CD4-positive, alpha-beta memory T cell (primary cell): ENCODE data around the gene CASP3. TPM values are rescaled to one million over a fixed set of nuclear protein-coding genes. Genes with fewer than 3 reads are reported as not detected.

Experiments
- CTCF ChIA-PET: fragments of 350-600 bp; sonication (Branson Sonifier 250); formaldehyde crosslinking; loops from one replicate; lab custom pipeline; 2021; ENCODE audit warnings: inconsistent platforms; ENCODE audit not compliant: partially characterized antibody; lab: Charles Lee
- POLR2A ChIA-PET: fragments of 350-600 bp; sonication (Branson Sonifier 250); formaldehyde crosslinking; loops from one replicate; lab custom pipeline; 2021; ENCODE audit not compliant: partially characterized antibody; lab: Charles Lee
- DNase-seq, 5 donors: peaks; one replicate each; pipeline versions ENCODE4 v3.0.0 to v3.0.0-alpha.2; 2020 to 2022; ENCODE audit warnings: mixed read lengths in 1 of 5
- H3K27ac ChIP-seq: one replicate; pipeline ENCODE4 v1.7.0; 2013; ENCODE audit warnings: low read depth, low read length
- H3K27me3 ChIP-seq: 2 replicates; pipeline ENCODE4 v1.7.0; 2013; ENCODE audit warnings: mild to moderate bottlenecking, low read length, moderate library complexity; ENCODE audit not compliant: insufficient read depth
- H3K36me3 ChIP-seq: 2 replicates; pipeline ENCODE4 v1.7.0; 2013; ENCODE audit warnings: mild to moderate bottlenecking, low read length, moderate library complexity; ENCODE audit not compliant: insufficient read depth
- H3K4me1 ChIP-seq: 2 replicates; pipeline ENCODE4 v1.7.0; 2013; ENCODE audit warnings: mild to moderate bottlenecking, low read length, moderate library complexity; ENCODE audit not compliant: insufficient read depth
- H3K4me3 ChIP-seq, 2 donors: one replicate each; pipeline ENCODE4 v1.7.0; 2013; ENCODE audit warnings: low read length in 2 of 2, mild to moderate bottlenecking in 1 of 2
- H3K9me3 ChIP-seq, 2 donors: one replicate each; pipeline ENCODE4 v1.7.0; 2013; ENCODE audit warnings: low read length in 2 of 2, control low read depth in 1 of 2; ENCODE audit not compliant: control insufficient read depth in 1 of 2
- H3K27ac Mint-ChIP-seq, 7 donors: one replicate each; pipeline ENCODE4 v1.8.0; 2020 to 2021; ENCODE audit warnings: mixed read lengths in 7 of 7, mild to moderate bottlenecking in 6 of 7, inconsistent platforms in 3 of 7, moderate library complexity in 3 of 7
- H3K27me3 Mint-ChIP-seq, 2 donors: one replicate each; pipeline ENCODE4 v1.8.0; 2020 to 2021; ENCODE audit warnings: mixed read lengths in 2 of 2
- H3K36me3 Mint-ChIP-seq, 2 donors: one replicate each; pipeline ENCODE4 v1.8.0; 2020 to 2021; ENCODE audit warnings: mixed read lengths in 2 of 2, inconsistent platforms in 1 of 2, mild to moderate bottlenecking in 1 of 2
- H3K4me1 Mint-ChIP-seq, 4 donors: one replicate each; pipeline ENCODE4 v1.8.0; 2020 to 2021; ENCODE audit warnings: mixed read lengths in 4 of 4, mild to moderate bottlenecking in 1 of 4
- H3K4me3 Mint-ChIP-seq, 8 donors: one replicate each; pipeline ENCODE4 v1.8.0; 2020 to 2021; ENCODE audit warnings: mixed read lengths in 8 of 8, mild to moderate bottlenecking in 7 of 8, moderate library complexity in 6 of 8, inconsistent platforms in 3 of 8
- H3K9me3 Mint-ChIP-seq, 8 donors: one replicate each; pipeline ENCODE4 v1.8.0; 2020 to 2021; ENCODE audit warnings: mixed read lengths in 8 of 8, mild to moderate bottlenecking in 5 of 8, inconsistent platforms in 3 of 8, moderate library complexity in 1 of 8
- intact Hi-C: fragments of 100-400 bp; cut with micrococcal nuclease; formaldehyde crosslinking; loops from one replicate; pipeline ENCODE4 v1.15.1; 2023
- polyA plus RNA-seq, 2 donors: library from polyadenylated mRNA; unstranded; fragments of 300-500 nt; fragmentation: Illumina TruSeq; gene quantifications; one replicate each; pipeline ENCODE4 v1.2.3, GENCODE V29; 2021
- total RNA-seq, 2 experiments: library from RNA; stranded (reverse); gene quantifications; one replicate each; pipeline ENCODE4 v1.2.3, GENCODE V29; 2021

The CASP3 gene
- total and polyA plus RNA-seq, 4 experiments from 2014 or later: 4.1 to 24.9 (median 12.6) TPM

DNA sequence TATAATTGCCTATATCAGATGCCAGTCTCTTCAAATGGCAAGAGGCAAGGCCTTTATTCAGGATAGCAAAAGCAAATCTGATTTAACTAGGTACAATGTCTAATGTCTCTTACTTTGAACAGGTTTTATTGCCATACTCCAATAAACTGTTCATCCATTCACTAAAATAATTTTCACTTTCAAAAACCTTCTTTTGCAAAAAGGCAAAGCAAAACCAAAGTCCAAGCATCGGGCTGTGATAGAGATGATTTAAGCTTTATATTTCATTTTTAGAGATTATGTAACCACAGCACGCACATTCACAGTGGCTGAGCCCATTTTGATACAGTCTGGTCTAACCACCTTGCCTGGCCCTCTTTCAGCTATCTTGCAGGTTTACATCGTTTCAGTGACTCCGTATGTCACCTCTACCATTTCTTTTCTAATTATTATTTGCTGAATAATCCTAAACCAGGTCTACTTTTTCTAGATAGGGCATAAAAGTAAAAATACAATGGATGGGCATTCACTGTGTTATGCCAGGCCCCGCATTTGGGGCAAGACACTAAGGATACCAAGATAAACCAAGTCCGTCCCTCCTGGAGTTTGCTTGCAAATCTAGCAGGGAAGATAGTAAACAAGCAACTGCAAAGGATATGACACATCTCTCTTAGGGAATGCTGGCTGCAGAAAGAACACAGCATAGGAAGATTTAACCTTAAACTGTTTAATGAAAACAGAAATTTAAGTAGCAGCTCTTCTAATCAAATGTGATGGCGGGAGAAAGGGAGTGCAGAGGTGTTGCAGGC, 1.8 kb downstream of the CASP3 start:
- no peaks in the 10 kb centered on the region for H3K27me3 Mint-ChIP-seq
- H3K4me1 Mint-ChIP-seq: peaks cover 48 to 59% (median 55%) of the 10 kb centered on the region in 4 donors
- no peaks in the 10 kb centered on the region for H3K27me3 ChIP-seq
- no peaks in the 10 kb centered on the region for H3K9me3 ChIP-seq
- H3K9me3 Mint-ChIP-seq: no peaks in the 10 kb centered on the region
- peak overlapping the region; percentile 88 for H3K27ac ChIP-seq
- H3K36me3 Mint-ChIP-seq: peaks cover 13 to 35% of the 10 kb centered on the region in 2 donors
- peak overlapping the region; percentile 90 to 98 (median 96) for H3K4me3 Mint-ChIP-seq
- peaks cover 5% of the 10 kb centered on the region for H3K36me3 ChIP-seq
- peak overlapping the region; percentile 59 to 68 for H3K4me3 ChIP-seq
- CTCF ChIA-PET: interaction anchor here (1.1 to 3.8 kb wide), 5 partner anchors 13 to 381 kb away, joined by 3 to 16 read pairs (median 9); partner anchors contain the start of gene CENPU
- peaks cover 55% of the 10 kb centered on the region for H3K4me1 ChIP-seq
- intact Hi-C loops: loop anchor here (2.0 to 5.0 kb wide), 5 partner anchors 100 to 1140 kb away; partner anchors contain the start of gene ING2
- peak overlapping the region; percentile 90 to 97 (median 95) for H3K27ac Mint-ChIP-seq
- POLR2A ChIA-PET: interaction anchor here (1.4 to 4.0 kb wide), 13 partner anchors 10 to 1142 kb away, joined by 3 to 48 read pairs (median 13); partner anchors contain the start of genes ACSL1, CENPU, ING2 and IRF2
- no peak for DNase-seq

DNA sequence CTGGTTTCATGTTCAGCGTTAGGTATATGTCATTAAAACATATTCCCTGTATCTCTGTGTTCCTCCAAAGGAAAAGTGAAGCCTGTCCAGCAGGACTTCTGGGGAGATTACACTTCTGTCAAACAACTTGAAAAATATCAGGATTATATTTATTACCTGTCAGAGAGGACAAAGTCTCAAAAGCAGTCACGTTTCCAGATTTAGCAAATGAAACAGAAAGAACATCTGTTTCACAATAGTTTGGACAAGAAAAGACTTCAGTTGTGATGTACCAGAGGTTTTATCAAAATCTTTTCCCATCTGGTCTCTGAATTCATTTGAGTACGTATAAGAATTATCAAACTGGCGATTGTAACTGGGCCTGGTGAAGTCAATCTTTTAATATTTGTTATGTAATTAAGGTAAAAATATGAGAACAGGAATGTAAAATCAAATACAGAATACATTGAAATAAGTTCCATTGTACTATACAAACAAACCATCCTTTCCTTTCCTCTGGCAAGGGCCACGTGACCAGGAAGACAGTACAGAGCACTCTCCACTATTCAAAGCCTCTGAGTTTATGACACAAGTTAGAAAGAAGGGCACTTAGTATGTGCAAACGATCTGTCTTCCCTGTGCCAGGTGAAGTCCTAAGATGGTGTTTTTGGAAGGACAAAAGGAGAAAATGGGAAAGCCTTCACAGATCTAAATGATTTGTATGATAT, 3.2 kb downstream of the CASP3 start:
- no peak for DNase-seq
- Histone ChIP-seq H3K4me1 (peaks cover 63% of the 10 kb centered on the region), H3K36me3 (peaks cover 5% of the 10 kb centered on the region), H3K27me3 (no peaks in the 10 kb centered on the region), H3K9me3 (no peaks in the 10 kb centered on the region), H3K4me3 (no peak overlapping the region), H3K27ac (no peak overlapping the region)
- Mint-ChIP-seq H3K4me3 (peak overlapping the region in 6 of 8 donors; percentile 29 to 98 (median 94)), H3K36me3 (peaks cover 19 to 45% of the 10 kb centered on the region in 2 donors), H3K9me3 (no peaks in the 10 kb centered on the region), H3K27me3 (no peaks in the 10 kb centered on the region), H3K4me1 (peaks cover 50 to 67% (median 58%) of the 10 kb centered on the region in 4 donors), H3K27ac (peak overlapping the region in 5 of 7 donors; percentile 26 to 92 (median 44))
- CTCF ChIA-PET: no interaction called here
- intact Hi-C loops: loop anchor here (5.0 kb wide), 4 partner anchors 101 to 1139 kb away; partner anchors contain the start of gene ING2
- POLR2A ChIA-PET: no interaction called here

DNA sequence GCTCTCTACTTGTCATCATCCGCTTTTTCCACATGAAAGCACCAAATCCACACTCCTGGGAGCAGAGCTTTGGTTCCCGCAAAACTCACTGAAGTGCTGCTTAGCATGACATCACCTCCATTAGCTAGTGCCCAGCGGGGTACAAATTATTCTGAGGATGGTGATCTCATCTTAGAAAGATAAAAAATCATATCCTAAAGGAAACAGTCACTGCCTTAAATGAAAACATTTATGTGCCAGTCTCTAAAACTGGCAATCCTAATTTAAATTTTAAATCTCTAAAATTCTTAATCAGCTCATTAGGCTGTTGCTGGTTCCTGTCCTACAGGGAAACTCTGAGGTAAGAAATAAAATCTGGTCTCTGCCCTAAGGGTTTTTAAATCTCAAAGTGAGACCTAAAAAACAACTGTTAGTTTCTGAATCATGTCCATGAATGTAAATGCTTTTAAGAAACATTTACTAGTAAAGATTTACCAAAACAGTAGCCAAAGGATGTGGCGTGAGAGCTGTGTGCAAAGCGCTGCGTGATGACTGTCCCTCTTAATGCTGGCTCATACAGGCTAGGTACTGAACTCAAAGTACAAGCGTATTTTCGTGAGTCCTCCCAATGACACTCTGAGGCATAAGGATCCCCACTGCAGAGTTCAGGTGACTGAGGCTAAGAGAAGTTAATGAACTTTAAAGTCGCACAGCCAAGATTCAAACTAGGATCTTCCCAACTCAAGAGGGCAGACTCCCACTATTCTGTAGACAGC, 4.5 kb downstream of the CASP3 start:
- CTCF ChIA-PET: interaction anchor here (1.6 kb wide), 1 partner anchor 336 kb away, joined by 3 read pairs; no protein-coding TSS in a partner anchor
- no peaks in the 10 kb centered on the region for H3K9me3 ChIP-seq
- no peaks in the 10 kb centered on the region for H3K27me3 ChIP-seq
- H3K36me3 Mint-ChIP-seq: peaks cover 27 to 51% of the 10 kb centered on the region in 2 donors
- no peak overlapping the region for H3K4me3 ChIP-seq
- no peak overlapping the region for H3K27ac ChIP-seq
- H3K4me1 ChIP-seq: peaks cover 62% of the 10 kb centered on the region
- peaks cover 5% of the 10 kb centered on the region for H3K36me3 ChIP-seq
- intact Hi-C loops: loop anchor here (5.0 kb wide), 4 partner anchors 103 to 1137 kb away; partner anchors contain the start of gene ING2
- peaks cover 51 to 68% (median 59%) of the 10 kb centered on the region in 4 donors for H3K4me1 Mint-ChIP-seq
- POLR2A ChIA-PET: no interaction called here
- DNase-seq: no peak
- peak overlapping the region in 4 of 8 donors; percentile 13 to 61 (median 45) for H3K4me3 Mint-ChIP-seq
- H3K27ac Mint-ChIP-seq: peak overlapping the region in 4 of 7 donors; percentile 8 to 35 (median 24)
- no peaks in the 10 kb centered on the region for H3K9me3 Mint-ChIP-seq
- no peaks in the 10 kb centered on the region for H3K27me3 Mint-ChIP-seq

DNA sequence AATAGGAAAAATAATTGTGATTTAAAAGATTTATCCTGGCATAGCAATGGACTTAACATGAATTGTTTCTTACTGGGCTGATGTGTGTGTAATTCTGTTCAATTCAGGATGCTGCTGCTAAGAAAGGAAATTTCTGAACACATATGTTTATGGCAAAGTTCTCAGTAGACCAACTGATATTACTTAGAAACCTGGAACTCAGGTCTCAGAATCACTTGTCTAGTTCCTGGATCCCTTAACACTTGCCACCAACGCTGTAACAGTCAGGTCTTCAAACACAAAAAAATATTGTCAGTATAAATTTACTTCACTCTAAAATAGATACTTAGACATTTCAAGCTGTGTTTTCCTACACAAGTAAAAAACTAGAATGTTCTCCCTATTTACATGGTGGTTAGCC, 5.5 kb downstream of the CASP3 start:
- ChIA-PET CTCF (interaction anchor here (1.4 to 1.6 kb wide), 2 partner anchors 335 to 380 kb away, joined by 3 to 4 read pairs; no protein-coding TSS in a partner anchor), POLR2A (no interaction called here)
- H3K9me3 ChIP-seq: no peaks in the 10 kb centered on the region
- no peak for DNase-seq
- H3K4me3 ChIP-seq: no peak overlapping the region
- Mint-ChIP-seq H3K27me3 (no peaks in the 10 kb centered on the region), H3K4me1 (peaks cover 54 to 74% (median 64%) of the 10 kb centered on the region in 4 donors), H3K4me3 (peak overlapping the region in 1 of 8 donors; percentile 8), H3K9me3 (no peaks in the 10 kb centered on the region), H3K36me3 (peaks cover 27 to 58% of the 10 kb centered on the region in 2 donors), H3K27ac (peak overlapping the region in 1 of 7 donors; percentile 53)
- peaks cover 62% of the 10 kb centered on the region for H3K4me1 ChIP-seq
- H3K27ac ChIP-seq: no peak overlapping the region
- peaks cover 5% of the 10 kb centered on the region for H3K36me3 ChIP-seq
- H3K27me3 ChIP-seq: no peaks in the 10 kb centered on the region
- intact Hi-C loops: no loop called here

- intact Hi-C loops: no loop called here
- peak overlapping the region in 3 of 7 donors; percentile 1 to 90 (median 11) for H3K27ac Mint-ChIP-seq
- peaks cover 42 to 61% of the 10 kb centered on the region in 2 donors for H3K36me3 Mint-ChIP-seq
- Histone ChIP-seq H3K27ac (no peak overlapping the region), H3K36me3 (peaks cover 17% of the 10 kb centered on the region), H3K4me3 (no peak overlapping the region), H3K9me3 (no peaks in the 10 kb centered on the region), H3K4me1 (peaks cover 45% of the 10 kb centered on the region), H3K27me3 (no peaks in the 10 kb centered on the region)
- no peak overlapping the region for H3K4me3 Mint-ChIP-seq
- DNase-seq: no peak
- CTCF ChIA-PET: interaction anchor here (0.8 kb wide), 1 partner anchor 377 kb away, joined by 3 read pairs; no protein-coding TSS in a partner anchor
- H3K9me3 Mint-ChIP-seq: no peaks in the 10 kb centered on the region
- peaks cover 39 to 55% (median 48%) of the 10 kb centered on the region in 4 donors for H3K4me1 Mint-ChIP-seq
- H3K27me3 Mint-ChIP-seq: no peaks in the 10 kb centered on the region
- POLR2A ChIA-PET: no interaction called here
Observed at GRCh38 chr4:184641451-184641850, 7.8 kb downstream of the CASP3 start.

GRCh38 chr4:184641022-184641421, 8.2 kb downstream of the CASP3 start:
- peak overlapping the region in 3 of 7 donors; percentile 1 to 59 (median 8) for H3K27ac Mint-ChIP-seq
- H3K4me3 Mint-ChIP-seq: no peak overlapping the region
- no peak overlapping the region for H3K4me3 ChIP-seq
- H3K36me3 ChIP-seq: peaks cover 19% of the 10 kb centered on the region
- H3K27me3 ChIP-seq: no peaks in the 10 kb centered on the region
- H3K36me3 Mint-ChIP-seq: peaks cover 45 to 61% of the 10 kb centered on the region in 2 donors
- H3K27me3 Mint-ChIP-seq: no peaks in the 10 kb centered on the region
- intact Hi-C loops: no loop called here
- CTCF ChIA-PET: interaction anchor here (0.8 kb wide), 1 partner anchor 377 kb away, joined by 3 read pairs; no protein-coding TSS in a partner anchor
- no peak overlapping the region for H3K27ac ChIP-seq
- peaks cover 40% of the 10 kb centered on the region for H3K4me1 ChIP-seq
- peaks cover 35 to 51% (median 44%) of the 10 kb centered on the region in 4 donors for H3K4me1 Mint-ChIP-seq
- POLR2A ChIA-PET: no interaction called here
- no peak for DNase-seq
- H3K9me3 Mint-ChIP-seq: no peaks in the 10 kb centered on the region
- H3K9me3 ChIP-seq: no peaks in the 10 kb centered on the region
